GM12878 (cell line): Measurements from ENCODE around the gene CXCL14. TPM values are rescaled to one million over a fixed set of nuclear protein-coding genes. Genes with fewer than 3 reads are reported as not detected.

Experiments used
- ATAC-seq: fragments of 200-7000 bp; cut with Tn5 transposase; 3 replicates; pipeline ENCODE4 v1.9.1; 2020; ENCODE audit warnings: mild to moderate bottlenecking, moderate library complexity
- BruUV-seq: library from RNA; stranded (reverse); fragments of 400-500 nt; replicated peaks from 2 replicates; lab custom pipeline; 2021; lab: Mats Ljungman, UMichigan
- CTCF ChIA-PET: fragments of 300-600 bp; sonication (Branson Sonifier 250); formaldehyde crosslinking; extraction: SDS; loops from one replicate; lab custom pipeline; 2021; ENCODE audit warnings: inconsistent platforms; lab: Yijun Ruan, JAX
- POLR2A ChIA-PET: fragments of 350-600 bp; formaldehyde crosslinking; extraction: SDS; loops from one replicate; lab custom pipeline; 2021; ENCODE audit warnings: inconsistent platforms; lab: Charles Lee
- RAD21 ChIA-PET: fragments of 300-600 bp; sonication (Branson Sonifier 250); formaldehyde crosslinking; loops from one replicate; lab custom pipeline; 2023; ENCODE audit warnings: antibody characterized with exemption; ENCODE audit not compliant: unreplicated experiment; lab: Charles Lee
- SMC1A ChIA-PET: fragments of 300-600 bp; sonication (Branson Sonifier 250); formaldehyde crosslinking; loops from one replicate; lab custom pipeline; 2023; ENCODE audit not compliant: unreplicated experiment, uncharacterized antibody; lab: Charles Lee
- DNase-seq: peaks from one replicate; pipeline ENCODE4 v3.0.0-alpha.2; 2011; ENCODE audit warnings: low read depth, low spot score
- FAIRE-seq: peaks from 3 replicates; lab custom pipeline; 2011; peaks lifted over from hg19 to GRCh38; lab: Jason Lieb, UNC
- H2AFZ ChIP-seq: 2 replicates; pipeline ENCODE4 v1.6.0; 2011; ENCODE audit warnings: low read depth, low read length, control low read depth; ENCODE audit not compliant: control insufficient read depth
- H3K27ac ChIP-seq: 2 replicates; pipeline ENCODE4 v1.5.1; 2011; ENCODE audit warnings: control low read depth; ENCODE audit not compliant: control insufficient read depth, insufficient read depth
- H3K27me3 ChIP-seq, 2 experiments: replicated peaks in 1 of 2; 2 replicates each; pipeline versions ENCODE4 v1.6.0 to v1.6.1; 2011; ENCODE audit warnings: low read length in 1 of 2; ENCODE audit not compliant: control insufficient read depth in 2 of 2, insufficient read depth in 2 of 2
- H3K36me3 ChIP-seq, 2 experiments: 2 replicates each; pipeline ENCODE4 v1.5.1; 2011; ENCODE audit warnings: low read length in 1 of 2; ENCODE audit not compliant: control insufficient read depth in 2 of 2, insufficient read depth in 2 of 2
- H3K4me1 ChIP-seq: 2 replicates; pipeline ENCODE4 v1.6.1; 2011; ENCODE audit warnings: mild to moderate bottlenecking, low read length, moderate library complexity, mixed read lengths; ENCODE audit not compliant: control insufficient read depth, insufficient read depth
- H3K4me2 ChIP-seq: 2 replicates; pipeline ENCODE4 v1.6.0; 2011; ENCODE audit warnings: control low read depth; ENCODE audit not compliant: control insufficient read depth, insufficient read depth
- H3K4me3 ChIP-seq: fragments of 200-600 bp; sonication (generic); 2 replicates; pipeline ENCODE4 v1.5.1; 2016
- H3K79me2 ChIP-seq: 2 replicates; pipeline ENCODE4 v1.6.0; 2011; ENCODE audit warnings: low read length; ENCODE audit not compliant: control insufficient read depth, insufficient read depth
- H3K9ac ChIP-seq: 2 replicates; pipeline ENCODE4 v1.8.0; 2011; ENCODE audit warnings: low read length, control low read depth, mixed read lengths; ENCODE audit not compliant: control insufficient read depth, insufficient read depth
- H3K9me3 ChIP-seq: replicated peaks from 3 replicates; pipeline ENCODE4 v1.5.1; 2011; ENCODE audit warnings: mild to moderate bottlenecking, low read length; ENCODE audit not compliant: control insufficient read depth, insufficient read depth
- H4K20me1 ChIP-seq: 2 replicates; pipeline ENCODE4 v1.6.0; 2011; ENCODE audit not compliant: control insufficient read depth, insufficient read depth
- CREM ChIP-seq: IDR thresholded peaks from 2 replicates; pipeline ENCODE4 v1.6.1; 2014; ENCODE audit warnings: antibody characterized with exemption, low read depth
- NR2C1 ChIP-seq: fragments of 450-650 bp; IDR thresholded peaks from 2 replicates; pipeline ENCODE4 v1.6.1; 2017; ENCODE audit warnings: antibody characterized with exemption, mild to moderate bottlenecking, moderate library complexity
- WGBS: methylation state at CpG from one replicate; pipeline ENCODE4 v1.1.6; 2016; ENCODE audit warnings: low lambda C conversion rate; ENCODE audit not compliant: insufficient replicate concordance, insufficient coverage; ENCODE audit errors: missing lambda C conversion rate; 5-methylcytosine and 5-hydroxymethylcytosine counted together
- in situ Hi-C: fragments of 300-500 bp; cut with MboI; formaldehyde crosslinking; loops from 9 replicates; pipeline ENCODE4 v1.14.3; 2018; ENCODE audit warnings: mixed read lengths
- intact Hi-C: fragments of 100-400 bp; cut with micrococcal nuclease; formaldehyde crosslinking; loops from one replicate; pipeline ENCODE4 v1.14.2; 2022; ENCODE audit not compliant: unreplicated experiment
- polyA plus RNA-seq, 11 experiments: library from polyadenylated mRNA; depleted of rRNA in 4 of 11; unstranded in 6 of 11; stranded (reverse) in 5 of 11; fragments of >200 nt; fragmentation: Nextera tagmentation in 4 of 11; fragmentation: Illumina TruSeq in 1 of 11; extraction: Ambion mirVana in 4 of 11; extraction: Trizol in 1 of 11; gene quantifications; 1 replicate in 1 of 11; 2 replicates in 10 of 11; pipeline versions ENCODE4 v1.2.1 to v1.2.3, GENCODE V29; 2011 to 2016; ENCODE audit warnings: inconsistent platforms in 2 of 11, missing spikeins in 2 of 11, low read depth in 1 of 11
- total RNA-seq, 4 experiments: library from RNA; depleted of rRNA in 3 of 4; stranded (reverse); fragments of >200 nt in 3 of 4; fragmentation: Illumina TruSeq in 1 of 4; extraction: Trizol in 1 of 4; gene quantifications; 2 replicates each; pipeline versions ENCODE4 v1.2.1 to v1.2.3, GENCODE V29; 2013 to 2021

Gene CXCL14
- total and polyA plus RNA-seq, 10 of the 15 experiments (the other 5 are each of a cell fraction or from before 2014, with no cell fraction given) = 0.05 TPM; not detected in 9

DNA sequence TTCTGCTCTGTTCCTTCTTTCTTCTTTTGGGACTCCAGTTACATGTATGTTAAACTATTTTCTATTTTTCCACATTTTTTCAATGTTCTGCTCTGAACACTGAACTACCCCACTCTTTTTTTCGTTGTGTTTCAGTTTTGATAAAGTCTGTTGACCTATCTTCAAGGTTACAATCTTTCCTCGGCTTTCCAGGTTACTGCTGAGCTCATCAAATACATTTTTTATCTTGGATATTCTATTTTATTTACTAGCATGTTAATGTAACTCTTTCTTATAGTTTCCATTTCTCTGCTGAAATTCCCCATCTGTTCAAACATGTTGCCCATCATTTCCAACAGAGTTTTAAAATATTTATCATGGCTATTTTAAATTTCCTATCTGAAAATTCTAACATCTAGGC is 56.8 kb downstream of the CXCL14 start:
- DNase-seq (no peak), FAIRE-seq (no peak), ATAC-seq (no peak)
- H3K9ac ChIP-seq = no peak overlapping the region
- no peaks in the 10 kb centered on the region for H3K4me1 ChIP-seq
- intact Hi-C loops (no loop called here), in situ Hi-C loops (no loop called here)
- BruUV-seq = no TSS peak
- CTCF ChIA-PET = interaction anchor here (0.6 to 0.9 kb wide), 2 partner anchors 39 to 44 kb away, joined by 3 read pairs; no protein-coding TSS in a partner anchor
- POLR2A ChIA-PET = no interaction called here
- RAD21 ChIA-PET = no interaction called here
- no peak overlapping the region for H3K4me2 ChIP-seq
- no peaks in the 10 kb centered on the region for H3K79me2 ChIP-seq
- no peak overlapping the region for H3K27ac ChIP-seq
- no peaks in the 10 kb centered on the region for H3K36me3 ChIP-seq
- H3K27me3 ChIP-seq = no peaks in the 10 kb centered on the region
- TF ChIP-seq CREM (no peak), NR2C1 (no peak)
- H4K20me1 ChIP-seq = no peaks in the 10 kb centered on the region
- no peaks in the 10 kb centered on the region; the same call in 2 of the 3 replicates for H3K9me3 ChIP-seq
- SMC1A ChIA-PET = no interaction called here
- H3K4me3 ChIP-seq = no peak overlapping the region
- 5% methylated on average over 2 of the region's 2 CpGs for WGBS
- H2AFZ ChIP-seq = no peak overlapping the region

Other genes with a start within 250 kb of the CXCL14 start
- 222 and 237 TPM in 2 replicates for gene MACROH2A1, start 179.8 kb downstream of the CXCL14 start, total RNA-seq (2014; rRNA removed)
- 187 TPM in 2 replicates for gene MACROH2A1, start 179.8 kb downstream of the CXCL14 start, total RNA-seq (2014; rRNA removed; fragmentation: Illumina TruSeq; extraction: Trizol)
- gene MACROH2A1, start 179.8 kb downstream of the CXCL14 start, total RNA-seq (2021) = 196 and 198 TPM in 2 replicates
- gene MACROH2A1, start 179.8 kb downstream of the CXCL14 start, polyA plus RNA-seq (2011; rRNA removed) = 140 and 160 TPM in 2 replicates
- 185 and 227 TPM in 2 replicates for gene MACROH2A1, start 179.8 kb downstream of the CXCL14 start, polyA plus RNA-seq (2014; fragmentation: Illumina TruSeq; extraction: Trizol)
- gene MACROH2A1, start 179.8 kb downstream of the CXCL14 start, polyA plus RNA-seq (2014; fragmentation: Nextera tagmentation; extraction: Ambion mirVana) = 10 to 100 TPM; 45.7 to 77.2 TPM
- gene MACROH2A1, start 179.8 kb downstream of the CXCL14 start, polyA plus RNA-seq (2014; rRNA removed) = 195 and 201 TPM in 2 replicates
- gene MACROH2A1, start 179.8 kb downstream of the CXCL14 start, polyA plus RNA-seq (2016; fragmentation: Nextera tagmentation; extraction: Ambion mirVana) = 100 to 1,000 TPM; 224 to 230 TPM
- gene DCANP1, start 131.6 kb downstream of the CXCL14 start, total RNA-seq (2014; rRNA removed) = not detected in 2 replicates
- not detected in 2 replicates for gene DCANP1, start 131.6 kb downstream of the CXCL14 start, total RNA-seq (2014; rRNA removed; fragmentation: Illumina TruSeq; extraction: Trizol)
- gene DCANP1, start 131.6 kb downstream of the CXCL14 start, total RNA-seq (2021) = not detected in 2 replicates
- not detected in 2 replicates for gene DCANP1, start 131.6 kb downstream of the CXCL14 start, polyA plus RNA-seq (2011; rRNA removed)
- gene DCANP1, start 131.6 kb downstream of the CXCL14 start, polyA plus RNA-seq (2014; fragmentation: Illumina TruSeq; extraction: Trizol) = 0.01 TPM in 1 of 2 replicates, not detected in the other
- not detected for gene DCANP1, start 131.6 kb downstream of the CXCL14 start, polyA plus RNA-seq (2014; fragmentation: Nextera tagmentation; extraction: Ambion mirVana)
- gene DCANP1, start 131.6 kb downstream of the CXCL14 start, polyA plus RNA-seq (2014; rRNA removed) = not detected in 2 replicates
- not detected for gene DCANP1, start 131.6 kb downstream of the CXCL14 start, polyA plus RNA-seq (2016; fragmentation: Nextera tagmentation; extraction: Ambion mirVana)
- gene TIFAB, start 126.6 kb downstream of the CXCL14 start, total RNA-seq (2014; rRNA removed) = not detected in 2 replicates
- gene TIFAB, start 126.6 kb downstream of the CXCL14 start, total RNA-seq (2014; rRNA removed; fragmentation: Illumina TruSeq; extraction: Trizol) = not detected in 2 replicates
- not detected in 2 replicates for gene TIFAB, start 126.6 kb downstream of the CXCL14 start, total RNA-seq (2021)
- not detected in 2 replicates for gene TIFAB, start 126.6 kb downstream of the CXCL14 start, polyA plus RNA-seq (2011; rRNA removed)
- gene TIFAB, start 126.6 kb downstream of the CXCL14 start, polyA plus RNA-seq (2014; fragmentation: Illumina TruSeq; extraction: Trizol) = not detected in 2 replicates
- gene TIFAB, start 126.6 kb downstream of the CXCL14 start, polyA plus RNA-seq (2014; fragmentation: Nextera tagmentation; extraction: Ambion mirVana) = not detected
- not detected in 2 replicates for gene TIFAB, start 126.6 kb downstream of the CXCL14 start, polyA plus RNA-seq (2014; rRNA removed)
- not detected for gene TIFAB, start 126.6 kb downstream of the CXCL14 start, polyA plus RNA-seq (2016; fragmentation: Nextera tagmentation; extraction: Ambion mirVana)
- gene NEUROG1, start 43.0 kb downstream of the CXCL14 start, total RNA-seq (2014; rRNA removed) = not detected in 2 replicates
- gene NEUROG1, start 43.0 kb downstream of the CXCL14 start, total RNA-seq (2014; rRNA removed; fragmentation: Illumina TruSeq; extraction: Trizol) = not detected in 2 replicates
- gene NEUROG1, start 43.0 kb downstream of the CXCL14 start, total RNA-seq (2021) = not detected in 2 replicates
- not detected in 2 replicates for gene NEUROG1, start 43.0 kb downstream of the CXCL14 start, polyA plus RNA-seq (2011; rRNA removed)
- gene NEUROG1, start 43.0 kb downstream of the CXCL14 start, polyA plus RNA-seq (2014; fragmentation: Illumina TruSeq; extraction: Trizol) = not detected in 2 replicates
- gene NEUROG1, start 43.0 kb downstream of the CXCL14 start, polyA plus RNA-seq (2014; fragmentation: Nextera tagmentation; extraction: Ambion mirVana) = not detected
- not detected in 2 replicates for gene NEUROG1, start 43.0 kb downstream of the CXCL14 start, polyA plus RNA-seq (2014; rRNA removed)
- not detected for gene NEUROG1, start 43.0 kb downstream of the CXCL14 start, polyA plus RNA-seq (2016; fragmentation: Nextera tagmentation; extraction: Ambion mirVana)